Sigmoid colon (tissue), 4 donors: ENCODE measurements around the gene BID.

ENCODE experiments used
- POLR2A ChIP-seq, 2 donors: fragments of 450-650 bp; IDR thresholded peaks; one replicate each; pipeline ENCODE4 v1.6.1; 2016; ENCODE audit warnings: antibody characterized with exemption in 2 of 2, mild to moderate bottlenecking in 2 of 2, moderate library complexity in 2 of 2
- POLR2AphosphoS5 ChIP-seq, 4 donors: sonication (generic); formaldehyde crosslinking; IDR thresholded peaks; one replicate each; pipeline ENCODE4 v1.6.1; 2017; ENCODE audit warnings: antibody characterized with exemption in 4 of 4
- TF ChIP-seq, protein P1 (sequence below), 4 experiments: fragments of 450-650 bp in 3 of 4; fragments of 200-600 bp in 1 of 4; IDR thresholded peaks; one replicate each; pipeline ENCODE4 v1.5.1; 2016 to 2019; ENCODE audit warnings: antibody characterized with exemption in 4 of 4, mild to moderate bottlenecking in 3 of 4, moderate library complexity in 2 of 4

DNA sequence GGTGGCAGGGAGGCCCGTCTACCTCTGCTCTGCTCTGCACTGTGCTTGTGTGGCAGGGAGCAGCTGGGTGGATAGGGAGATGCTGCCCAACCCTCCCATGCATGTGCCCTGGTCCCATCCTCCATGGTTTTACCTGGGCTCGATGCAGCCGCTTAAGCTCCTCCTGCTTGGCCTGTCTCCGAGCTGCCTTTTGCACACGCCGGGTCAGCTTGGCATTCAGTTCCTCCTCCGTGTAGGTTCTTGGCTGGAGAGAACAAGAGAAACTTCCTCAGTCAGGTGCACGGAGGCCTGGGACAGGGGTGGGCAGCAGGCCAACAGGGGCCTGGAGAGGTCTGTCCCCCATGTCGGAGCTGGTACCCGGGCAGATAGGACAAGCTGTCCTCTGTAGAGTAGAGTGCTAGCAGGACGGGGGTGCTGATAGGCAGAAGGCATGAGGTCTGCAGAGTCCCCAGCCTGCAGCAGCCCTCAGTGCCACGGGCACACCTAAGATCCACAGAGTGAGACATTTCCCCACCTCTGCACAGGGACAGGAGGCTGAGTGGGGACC, 36.4 kb upstream of the BID start:
- no peak for TF ChIP-seq POLR2AphosphoS5 (IDR thresholded peaks at IDR 0.05)
- TF ChIP-seq, protein P1, sequence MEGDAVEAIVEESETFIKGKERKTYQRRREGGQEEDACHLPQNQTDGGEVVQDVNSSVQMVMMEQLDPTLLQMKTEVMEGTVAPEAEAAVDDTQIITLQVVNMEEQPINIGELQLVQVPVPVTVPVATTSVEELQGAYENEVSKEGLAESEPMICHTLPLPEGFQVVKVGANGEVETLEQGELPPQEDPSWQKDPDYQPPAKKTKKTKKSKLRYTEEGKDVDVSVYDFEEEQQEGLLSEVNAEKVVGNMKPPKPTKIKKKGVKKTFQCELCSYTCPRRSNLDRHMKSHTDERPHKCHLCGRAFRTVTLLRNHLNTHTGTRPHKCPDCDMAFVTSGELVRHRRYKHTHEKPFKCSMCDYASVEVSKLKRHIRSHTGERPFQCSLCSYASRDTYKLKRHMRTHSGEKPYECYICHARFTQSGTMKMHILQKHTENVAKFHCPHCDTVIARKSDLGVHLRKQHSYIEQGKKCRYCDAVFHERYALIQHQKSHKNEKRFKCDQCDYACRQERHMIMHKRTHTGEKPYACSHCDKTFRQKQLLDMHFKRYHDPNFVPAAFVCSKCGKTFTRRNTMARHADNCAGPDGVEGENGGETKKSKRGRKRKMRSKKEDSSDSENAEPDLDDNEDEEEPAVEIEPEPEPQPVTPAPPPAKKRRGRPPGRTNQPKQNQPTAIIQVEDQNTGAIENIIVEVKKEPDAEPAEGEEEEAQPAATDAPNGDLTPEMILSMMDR (IDR thresholded peaks at IDR 0.05), result no peak
- no peak for TF ChIP-seq POLR2A (IDR thresholded peaks at IDR 0.05)
